GM12892 (cell line): ENCODE results near the gene TAL2. TPM values are rescaled to one million over a fixed set of nuclear protein-coding genes. Genes with fewer than 3 reads are reported as not detected.

Source experiments
- DNase-seq: peaks from one replicate; pipeline ENCODE4 v3.0.0; 2011; ENCODE audit not compliant: insufficient read length
- FAIRE-seq: peaks from 2 replicates; lab custom pipeline; 2011; peaks lifted over from hg19 to GRCh38; lab: Jason Lieb, UNC
- POLR2A ChIP-seq: IDR thresholded peaks from 2 replicates; pipeline ENCODE4 v1.6.1; 2011; ENCODE audit warnings: low read depth, low read length, control low read depth
- POLR2AphosphoS5 ChIP-seq: IDR thresholded peaks from 2 replicates; pipeline ENCODE4 v1.6.1; 2011; ENCODE audit warnings: low read depth, low read length, control low read depth
- TAF1 ChIP-seq: IDR thresholded peaks from 2 replicates; pipeline ENCODE4 v1.6.1; 2011; ENCODE audit warnings: low read depth, mild to moderate bottlenecking, control low read depth, low read length, borderline replicate concordance
- polyA plus RNA-seq: library from polyadenylated mRNA; unstranded; fragments of >200 nt; gene quantifications from one replicate; pipeline ENCODE4 v1.2.1, GENCODE V29; 2012; ENCODE audit warnings: missing spikeins, inconsistent platforms; ENCODE audit not compliant: missing spikeins

The TAL2 gene
- polyA plus RNA-seq: not detected

DNA sequence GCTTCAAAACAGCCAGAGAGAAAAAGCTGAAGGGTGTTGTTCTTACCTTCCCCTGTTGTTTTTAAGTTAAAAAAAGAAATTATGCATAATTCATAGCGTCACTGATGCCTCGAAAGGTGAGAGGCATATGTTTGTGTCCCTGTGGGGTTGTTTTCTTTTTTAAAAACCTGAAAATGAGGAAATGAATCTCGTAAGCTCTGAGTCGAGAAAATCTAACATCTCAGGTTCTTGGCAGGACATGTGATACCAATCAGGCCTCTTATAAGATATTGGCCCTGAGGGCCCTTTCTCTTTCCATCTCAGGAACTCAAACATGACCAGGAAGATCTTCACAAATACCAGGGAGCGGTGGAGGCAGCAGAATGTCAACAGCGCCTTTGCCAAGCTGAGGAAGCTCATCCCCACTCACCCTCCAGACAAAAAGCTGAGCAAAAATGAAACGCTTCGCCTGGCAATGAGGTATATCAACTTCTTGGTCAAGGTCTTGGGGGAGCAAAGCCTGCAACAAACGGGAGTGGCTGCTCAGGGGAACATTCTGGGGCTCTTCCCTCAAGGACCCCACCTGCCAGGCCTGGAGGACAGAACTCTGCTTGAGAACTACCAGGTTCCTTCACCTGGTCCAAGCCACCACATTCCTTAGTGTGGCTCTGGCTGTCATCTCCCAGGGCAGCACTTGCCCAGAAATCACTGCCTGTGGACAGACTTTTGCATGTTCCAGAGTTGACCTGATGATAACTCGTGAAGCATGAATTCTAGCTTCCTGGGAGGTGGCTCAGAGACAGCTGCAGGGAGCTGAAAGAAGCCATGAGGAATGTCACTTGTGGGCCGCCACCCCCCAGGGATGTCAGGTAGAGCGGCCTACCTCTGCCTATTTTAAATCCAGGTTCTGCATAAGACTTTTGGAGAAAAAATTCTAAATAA is at the start of gene TAL2:
TSS of gene TAL2 (plus strand) at position 274 of the 921 bp plus-strand sequence. CDS start at position 314, 40 bp downstream.
- TF ChIP-seq TAF1 (no peak), POLR2AphosphoS5 (no peak), POLR2A (no peak)
- FAIRE-seq: peak; percentile 79
- no peak for DNase-seq

DNA sequence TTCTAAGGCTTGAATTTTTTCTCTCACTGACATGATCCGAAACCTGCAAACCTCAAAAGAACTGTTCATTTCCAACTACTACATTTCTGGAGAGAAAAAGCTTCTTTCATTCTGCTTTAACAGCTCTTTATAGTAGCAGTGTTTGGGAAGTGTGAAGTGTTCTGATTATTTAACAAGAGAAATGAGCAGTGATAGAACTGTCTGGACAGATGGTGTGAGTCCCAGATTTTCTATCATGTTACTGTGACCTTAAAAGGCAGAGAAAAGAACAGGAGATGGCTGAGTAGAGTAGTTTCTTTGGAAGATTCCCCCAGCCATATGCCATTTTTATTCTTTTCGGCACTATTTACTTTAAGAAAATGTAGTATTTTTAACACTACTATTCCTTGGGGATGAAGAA is 41.3 kb upstream of the TAL2 start:
- FAIRE-seq: no peak
- no peak for DNase-seq
- TF ChIP-seq POLR2A: no peak
- TF ChIP-seq POLR2AphosphoS5: no peak
- no peak for TF ChIP-seq TAF1

DNA sequence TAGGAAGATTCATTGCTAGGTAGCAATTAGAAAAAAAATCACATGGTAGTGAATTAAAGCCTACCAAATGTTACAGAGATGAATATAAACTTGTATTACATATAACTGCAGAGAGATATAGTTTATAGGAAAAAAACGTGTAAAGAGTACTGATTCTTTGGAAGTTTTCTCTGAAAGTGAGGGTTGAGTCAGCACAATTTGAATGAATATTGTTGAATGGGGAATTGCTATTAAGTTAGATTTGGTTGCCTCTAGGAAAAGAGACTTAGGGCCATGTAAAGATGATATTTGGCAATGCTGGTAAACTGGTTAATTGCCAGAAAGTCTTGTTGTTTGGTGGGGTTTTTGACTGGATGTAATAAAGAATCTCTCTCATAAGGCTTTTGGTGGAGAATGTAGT is 37.2 kb upstream of the TAL2 start:
- no peak for DNase-seq
- no peak for FAIRE-seq
- TF ChIP-seq TAF1 (no peak), POLR2AphosphoS5 (no peak), POLR2A (no peak)

DNA sequence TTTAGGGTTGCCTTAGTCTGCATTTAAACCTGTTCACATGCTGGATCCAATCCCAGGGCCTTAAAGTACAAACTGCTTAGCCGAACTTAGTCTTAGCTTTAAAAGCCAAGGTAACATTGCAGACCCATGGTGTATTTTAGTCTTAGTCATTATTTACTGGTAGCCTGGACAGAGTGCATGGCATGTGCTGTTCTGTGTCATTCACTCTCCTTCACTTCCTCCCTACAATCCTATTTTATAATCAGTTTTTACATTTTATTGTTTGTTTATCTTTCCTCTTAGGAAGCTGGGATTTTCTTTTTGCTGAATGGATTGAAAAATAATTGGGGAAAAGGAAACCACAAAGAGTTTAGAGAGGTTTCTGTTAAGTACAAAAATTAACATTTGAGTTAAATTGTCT is 29.4 kb upstream of the TAL2 start:
- DNase-seq (no peak), FAIRE-seq (no peak)
- no peak for TF ChIP-seq TAF1
- no peak for TF ChIP-seq POLR2AphosphoS5
- no peak for TF ChIP-seq POLR2A

DNA sequence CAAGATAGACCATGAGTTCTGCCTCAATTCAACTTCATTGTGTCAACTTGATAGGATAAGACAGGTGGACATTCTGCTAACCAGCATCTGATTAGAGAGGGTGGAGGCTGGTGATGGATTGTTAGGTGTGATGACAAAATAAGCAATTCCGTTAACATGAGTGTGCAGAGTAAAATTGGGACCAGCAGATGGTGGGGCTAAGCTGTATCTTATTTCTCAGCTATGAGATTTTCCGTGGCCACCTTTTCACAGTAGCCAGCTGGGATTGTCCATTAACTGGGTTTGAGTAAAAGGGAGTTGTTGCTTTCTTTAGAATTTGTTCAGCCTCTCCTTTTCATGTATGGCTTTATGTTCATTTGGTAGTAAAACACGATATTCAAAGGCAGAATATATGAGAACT is 28.8 kb upstream of the TAL2 start:
- TF ChIP-seq TAF1 (no peak), POLR2AphosphoS5 (no peak), POLR2A (no peak)
- DNase-seq (no peak), FAIRE-seq (no peak)

DNA sequence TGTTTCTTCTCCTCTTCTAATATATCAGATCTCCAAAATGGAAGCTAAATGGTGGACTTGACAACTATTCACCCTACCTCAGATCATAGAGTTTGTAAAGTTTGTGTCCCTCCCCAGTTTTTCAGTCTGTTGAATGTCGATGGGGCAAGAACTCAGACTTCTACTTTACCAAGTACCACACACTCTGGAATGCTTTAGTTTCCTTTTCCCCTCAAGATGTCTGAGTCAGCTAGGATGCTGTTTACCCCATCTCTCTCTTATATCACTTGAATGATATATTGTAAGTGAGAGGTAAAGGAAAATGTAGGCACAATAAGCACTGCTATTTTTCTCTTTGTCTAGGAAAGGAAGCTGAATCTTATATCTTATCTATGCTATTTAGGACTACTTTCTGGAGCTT is 25.9 kb upstream of the TAL2 start:
- TF ChIP-seq POLR2A: no peak
- no peak for TF ChIP-seq TAF1
- TF ChIP-seq POLR2AphosphoS5: no peak
- FAIRE-seq (no peak), DNase-seq (no peak)

DNA sequence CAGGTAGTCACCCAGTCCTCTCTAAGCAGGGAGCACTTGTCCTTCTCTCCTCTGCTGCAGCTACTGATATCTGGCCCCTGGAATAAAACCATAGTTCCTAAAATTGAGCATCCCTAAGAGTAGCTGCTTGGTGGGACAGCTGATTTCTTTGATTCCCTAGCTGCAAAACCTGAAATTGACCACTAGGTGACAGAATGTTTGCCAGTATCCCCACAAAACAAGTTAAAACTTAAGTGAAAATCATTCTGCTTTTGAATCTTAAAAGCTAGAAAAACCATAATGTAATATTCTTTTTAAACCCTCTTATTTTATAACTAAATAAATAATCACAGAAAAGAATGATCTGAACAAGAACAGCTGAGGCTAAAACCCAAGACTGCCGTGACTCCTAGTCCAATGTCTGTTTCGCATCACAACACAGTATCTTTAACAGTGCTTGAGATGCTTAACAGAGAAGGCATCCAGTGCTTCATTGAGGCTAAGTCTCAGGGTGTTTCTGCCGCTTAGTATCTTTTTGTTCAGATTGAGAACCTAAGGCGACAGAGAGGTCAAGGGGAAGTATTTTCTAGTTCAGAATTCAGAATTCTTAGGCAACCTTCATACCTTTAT is 24.4 kb upstream of the TAL2 start:
- FAIRE-seq: no peak
- no peak for DNase-seq
- TF ChIP-seq POLR2AphosphoS5: no peak
- no peak for TF ChIP-seq TAF1
- TF ChIP-seq POLR2A: no peak

DNA sequence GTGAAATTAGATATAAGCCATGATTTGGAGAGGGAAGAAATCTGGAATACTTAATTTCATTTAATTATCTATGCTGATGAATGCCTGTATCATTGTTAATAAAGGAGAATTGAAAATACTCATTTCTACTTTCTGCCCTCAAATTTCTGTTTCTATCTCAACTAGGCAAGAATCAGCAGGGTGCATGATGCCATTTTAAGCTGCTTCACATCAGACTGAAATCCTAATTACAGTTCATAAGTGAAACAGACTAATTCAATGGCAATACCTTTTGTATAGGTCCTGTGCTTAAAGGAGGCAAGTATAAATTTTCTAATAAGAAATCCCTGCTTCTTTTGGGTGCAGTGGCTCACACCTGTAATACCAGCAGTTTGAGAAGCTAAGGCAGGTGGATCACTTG is 22.3 kb upstream of the TAL2 start:
- DNase-seq (no peak), FAIRE-seq (no peak)
- TF ChIP-seq TAF1 (no peak), POLR2A (no peak), POLR2AphosphoS5 (no peak)

DNA sequence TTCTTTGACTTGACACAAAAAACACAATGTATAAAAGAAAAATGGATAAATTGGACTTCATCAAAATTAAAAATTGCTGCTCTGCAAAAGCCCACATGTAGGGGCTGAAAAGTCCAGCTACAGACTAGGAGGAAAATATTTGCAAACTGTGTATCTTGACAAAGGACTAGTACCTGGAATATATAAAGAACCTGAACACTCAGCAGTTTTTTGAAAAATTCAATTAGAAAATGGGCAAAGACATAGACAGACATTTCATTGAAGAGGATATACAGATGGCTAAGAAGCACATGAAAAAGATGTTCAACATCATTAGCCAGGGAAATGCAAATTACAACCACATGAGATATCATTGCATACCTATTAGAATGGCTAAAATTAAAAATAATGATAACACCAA is 18.5 kb upstream of the TAL2 start:
- FAIRE-seq (no peak), DNase-seq (no peak)
- no peak for TF ChIP-seq POLR2A
- TF ChIP-seq POLR2AphosphoS5: no peak
- no peak for TF ChIP-seq TAF1

DNA sequence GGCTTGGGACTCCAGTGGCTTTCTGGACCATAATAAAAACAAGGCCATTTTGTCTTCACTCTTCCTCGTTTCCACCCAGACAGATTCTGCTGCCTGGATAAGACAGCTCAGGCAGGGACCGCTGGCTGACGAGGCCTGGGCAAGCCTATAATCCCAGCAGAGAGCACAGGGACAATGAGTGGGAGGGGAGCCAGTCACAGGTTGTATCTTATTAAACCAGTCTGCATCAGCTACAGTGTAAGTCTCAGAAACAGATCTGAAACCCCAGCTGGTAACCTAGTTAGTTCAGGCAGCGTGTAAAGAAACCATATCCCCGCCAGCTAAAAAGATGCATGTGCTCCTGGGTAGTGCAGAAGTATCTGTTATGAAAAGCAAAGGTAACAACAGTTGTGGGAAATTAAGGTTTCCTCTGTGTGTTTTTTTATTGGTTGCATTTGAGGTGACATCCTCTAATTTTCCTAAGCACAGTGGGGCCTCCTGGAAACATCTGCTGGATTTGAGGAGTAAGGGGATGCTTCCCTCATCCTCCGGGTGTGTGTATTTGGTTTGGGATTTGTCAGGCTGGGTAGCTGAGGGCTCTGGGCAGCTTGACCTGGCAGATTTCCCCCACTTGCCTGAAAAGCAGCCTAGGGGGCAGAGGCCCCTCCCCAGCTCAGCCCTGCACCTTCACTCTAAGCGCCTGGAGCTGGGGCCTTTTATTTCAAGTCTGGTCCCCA is 15.2 kb upstream of the TAL2 start:
- FAIRE-seq (no peak), DNase-seq (no peak)
- TF ChIP-seq POLR2A (no peak), POLR2AphosphoS5 (no peak), TAF1 (no peak)
